C4-2B (cell line): ENCODE measurements around the gene CC2D1B.

Experiments
- ZFX ChIP-seq: fragments of 450-650 bp; IDR thresholded peaks from 2 replicates; pipeline ENCODE4 v1.6.1; 2017
- TF ChIP-seq, protein P1 (sequence below): fragments of 450-650 bp; conservative IDR thresholded peaks from 2 replicates; pipeline ENCODE4 v1.5.1; 2017; ENCODE audit warnings: mild to moderate bottlenecking

- TF ChIP-seq, protein P1, sequence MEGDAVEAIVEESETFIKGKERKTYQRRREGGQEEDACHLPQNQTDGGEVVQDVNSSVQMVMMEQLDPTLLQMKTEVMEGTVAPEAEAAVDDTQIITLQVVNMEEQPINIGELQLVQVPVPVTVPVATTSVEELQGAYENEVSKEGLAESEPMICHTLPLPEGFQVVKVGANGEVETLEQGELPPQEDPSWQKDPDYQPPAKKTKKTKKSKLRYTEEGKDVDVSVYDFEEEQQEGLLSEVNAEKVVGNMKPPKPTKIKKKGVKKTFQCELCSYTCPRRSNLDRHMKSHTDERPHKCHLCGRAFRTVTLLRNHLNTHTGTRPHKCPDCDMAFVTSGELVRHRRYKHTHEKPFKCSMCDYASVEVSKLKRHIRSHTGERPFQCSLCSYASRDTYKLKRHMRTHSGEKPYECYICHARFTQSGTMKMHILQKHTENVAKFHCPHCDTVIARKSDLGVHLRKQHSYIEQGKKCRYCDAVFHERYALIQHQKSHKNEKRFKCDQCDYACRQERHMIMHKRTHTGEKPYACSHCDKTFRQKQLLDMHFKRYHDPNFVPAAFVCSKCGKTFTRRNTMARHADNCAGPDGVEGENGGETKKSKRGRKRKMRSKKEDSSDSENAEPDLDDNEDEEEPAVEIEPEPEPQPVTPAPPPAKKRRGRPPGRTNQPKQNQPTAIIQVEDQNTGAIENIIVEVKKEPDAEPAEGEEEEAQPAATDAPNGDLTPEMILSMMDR: peak; percentile 50
- peak; percentile 17; the same call in 1 of the 2 replicates for TF ChIP-seq ZFX
Measured at GRCh38 chr1:52368383-52369172, 2.6 kb upstream of the CC2D1B start.
